Keratinocyte (primary cell): Measurements from ENCODE around the gene PLAU. TPM values are rescaled to one million over a fixed set of nuclear protein-coding genes. Genes with fewer than 3 reads are reported as not detected.

Experiments
- DNase-seq: peaks from one replicate; pipeline ENCODE4 v3.0.0-alpha.2; 2011; ENCODE audit warnings: low read depth, missing footprints, low spot score
- FAIRE-seq: peaks from 2 replicates; lab custom pipeline; 2011; peaks lifted over from hg19 to GRCh38; lab: Jason Lieb, UNC
- H2AFZ ChIP-seq: 2 replicates; pipeline ENCODE4 v1.6.0; 2012; ENCODE audit warnings: low read length, control low read depth, inconsistent platforms; ENCODE audit not compliant: control insufficient read depth
- H3K27ac ChIP-seq: 2 replicates; pipeline ENCODE4 v1.5.1; 2011; ENCODE audit warnings: low read length; ENCODE audit not compliant: control insufficient read depth, insufficient read depth
- H3K27me3 ChIP-seq: 3 replicates; pipeline ENCODE4 v1.6.0; 2011; ENCODE audit warnings: low read length; ENCODE audit not compliant: control insufficient read depth, insufficient read depth; ENCODE audit errors: extremely low read depth
- H3K36me3 ChIP-seq, 2 experiments: 2 replicates in 1 of 2; 3 replicates in 1 of 2; pipeline ENCODE4 v1.5.1; 2011; ENCODE audit warnings: low read length in 2 of 2, mild to moderate bottlenecking in 1 of 2; ENCODE audit not compliant: control insufficient read depth in 2 of 2, insufficient read depth in 2 of 2; ENCODE audit errors: extremely low read depth in 1 of 2
- H3K4me1 ChIP-seq: 3 replicates; pipeline ENCODE4 v1.5.1; 2011; ENCODE audit warnings: low read length; ENCODE audit not compliant: control insufficient read depth, insufficient read depth; ENCODE audit errors: extremely low read depth
- H3K4me2 ChIP-seq: 3 replicates; pipeline ENCODE4 v1.6.0; 2011; ENCODE audit warnings: low read depth, low read length; ENCODE audit not compliant: control insufficient read depth, insufficient read depth; ENCODE audit errors: extremely low read depth
- H3K4me3 ChIP-seq, 3 experiments: fragments of 200-600 bp in 1 of 3; sonication (generic) in 1 of 3; 2 replicates in 2 of 3; 3 replicates in 1 of 3; pipeline ENCODE4 v1.5.1; 2011 to 2016; ENCODE audit warnings: low read length in 3 of 3, mild to moderate bottlenecking in 3 of 3, control low read depth in 2 of 3, inconsistent platforms in 1 of 3, low read depth in 1 of 3, mixed read lengths in 1 of 3, mixed run types in 1 of 3, moderate library complexity in 1 of 3; ENCODE audit not compliant: control insufficient read depth in 2 of 3, insufficient read depth in 2 of 3; ENCODE audit errors: extremely low read depth in 1 of 3
- H3K79me2 ChIP-seq: 2 replicates; pipeline ENCODE4 v1.6.0; 2012; ENCODE audit warnings: low read length; ENCODE audit not compliant: control insufficient read depth, insufficient read depth
- H3K9ac ChIP-seq: 3 replicates; pipeline ENCODE4 v1.6.0; 2011; ENCODE audit warnings: low read length; ENCODE audit not compliant: control insufficient read depth, insufficient read depth; ENCODE audit errors: extremely low read depth
- H3K9me1 ChIP-seq: 3 replicates; pipeline ENCODE4 v1.6.0; 2011; ENCODE audit warnings: low read length; ENCODE audit not compliant: control insufficient read depth, insufficient read depth; ENCODE audit errors: extremely low read depth
- H3K9me3 ChIP-seq: 2 replicates; pipeline ENCODE4 v1.5.1; 2012; ENCODE audit warnings: low read depth, low read length; ENCODE audit not compliant: control insufficient read depth
- H4K20me1 ChIP-seq: 3 replicates; pipeline ENCODE4 v1.6.0; 2011; ENCODE audit warnings: low read length; ENCODE audit not compliant: control insufficient read depth, insufficient read depth; ENCODE audit errors: extremely low read depth
- CTCF ChIP-seq, 3 experiments: IDR thresholded peaks in 1 of 3; conservative IDR thresholded peaks in 1 of 3; optimal IDR thresholded peaks in 1 of 3; 2 replicates in 2 of 3; 3 replicates in 1 of 3; pipeline versions ENCODE3 to v1.5.1; 2011; ENCODE audit warnings: low read length in 3 of 3, mild to moderate bottlenecking in 3 of 3, moderate library complexity in 2 of 3, control low read depth in 1 of 3, inconsistent platforms in 1 of 3; ENCODE audit not compliant: insufficient read depth in 2 of 3; ENCODE audit errors: extremely low read depth in 1 of 3
- EZH2 ChIP-seq: IDR thresholded peaks from one replicate; pipeline ENCODE4 v1.6.1; 2012; ENCODE audit warnings: inconsistent platforms, mild to moderate bottlenecking, low read length, moderate library complexity
- dilution Hi-C: fragments of 300-500 bp; cut with MboI; formaldehyde crosslinking; loops from one replicate; pipeline ENCODE4 v1.7.0; 2020; ENCODE audit warnings: low sequenced_read_pairs; ENCODE audit not compliant: extremely low pct_ligation_motif_present
- polyA plus RNA-seq, 5 experiments: library from polyadenylated mRNA; depleted of rRNA in 3 of 5; stranded (reverse) in 3 of 5; stranded (forward) in 1 of 5; unstranded in 1 of 5; fragments of >200 nt; gene quantifications; 1 replicate in 1 of 5; 2 replicates in 3 of 5; 3 replicates in 1 of 5; pipeline versions ENCODE4 v1.2.1 to v1.2.3, GENCODE V29; 2011 to 2012; ENCODE audit warnings: missing spikeins in 2 of 5, low read depth in 1 of 5, low replicate concordance in 1 of 5

The PLAU gene
- polyA plus RNA-seq, 1 donor (not counting 4 experiments of a cell fraction or from before 2014, with no cell fraction given), result 262 TPM

- H2AFZ ChIP-seq, result no peak overlapping the region
These were observed 12.1 kb upstream of the PLAU start for GRCh38 chr10:73898730-73899410.

GRCh38 chr10:73899423-73899822, 11.5 kb upstream of the PLAU start:
- no peaks in the 10 kb centered on the region for H3K36me3 ChIP-seq
- peaks cover 30% of the 10 kb centered on the region for H3K4me1 ChIP-seq
- no peaks in the 10 kb centered on the region for H3K79me2 ChIP-seq
- H3K4me3 ChIP-seq, result no peak overlapping the region
- H2AFZ ChIP-seq, result no peak overlapping the region
- no peaks in the 10 kb centered on the region for H3K9me3 ChIP-seq
- dilution Hi-C loops, result no loop called here
- H3K27ac ChIP-seq, result peak overlapping the region; percentile 93
- H3K27me3 ChIP-seq, result no peaks in the 10 kb centered on the region
- DNase-seq (no peak), FAIRE-seq (peak; percentile 96)
- peak overlapping the region; percentile 43 for H3K9ac ChIP-seq
- H3K4me2 ChIP-seq, result peak overlapping the region; percentile 75
- H3K9me1 ChIP-seq, result no peaks in the 10 kb centered on the region
- no peak for TF ChIP-seq EZH2
- no peak for TF ChIP-seq CTCF (optimal IDR thresholded peaks at IDR 0.05 in 1 of 3, IDR thresholded peaks at IDR 0.05 in 1 of 3, conservative IDR thresholded peaks at IDR 0.05 in 1 of 3; ENCODE audit: extremely low read depth in 1 of 3, insufficient read depth in 2 of 3, low read length in 3 of 3)
- no peaks in the 10 kb centered on the region for H4K20me1 ChIP-seq

More at GRCh38 chr10:73898730-73899410, 12.1 kb upstream of the PLAU start:
- Histone ChIP-seq H3K9me3 (no peaks in the 10 kb centered on the region), H3K27me3 (no peaks in the 10 kb centered on the region), H3K79me2 (no peaks in the 10 kb centered on the region), H3K9ac (peak overlapping the region; percentile 43), H3K4me3 (peak overlapping the region in 1 of 3 experiments; percentile 7), H3K4me1 (peaks cover 36% of the 10 kb centered on the region), H4K20me1 (no peaks in the 10 kb centered on the region), H3K27ac (peak overlapping the region; percentile 93), H3K9me1 (no peaks in the 10 kb centered on the region), H3K36me3 (no peaks in the 10 kb centered on the region), H3K4me2 (peak overlapping the region; percentile 75)
- no peak for FAIRE-seq
- no peak for DNase-seq
- dilution Hi-C loops, result no loop called here
- TF ChIP-seq CTCF (optimal IDR thresholded peaks at IDR 0.05 in 1 of 3, IDR thresholded peaks at IDR 0.05 in 1 of 3, conservative IDR thresholded peaks at IDR 0.05 in 1 of 3; ENCODE audit: extremely low read depth in 1 of 3, insufficient read depth in 2 of 3, low read length in 3 of 3) (no peak), EZH2 (no peak)
